HepG2 (cell line): ENCODE measurements around the gene UBE2O.

Experiments
- ATF3 ChIP-seq: sonication (generic); formaldehyde crosslinking; IDR thresholded peaks from 2 replicates; pipeline ENCODE4 v1.4.0; 2020; ENCODE audit warnings: missing genetic modification reagents
- CTCF ChIP-seq: sonication (generic); formaldehyde crosslinking; IDR thresholded peaks from 2 replicates; pipeline ENCODE4 v1.5.0; 2020; ENCODE audit warnings: mild to moderate bottlenecking, missing genetic modification reagents, moderate library complexity
- ELF1 ChIP-seq: sonication (generic); formaldehyde crosslinking; IDR thresholded peaks from 2 replicates; pipeline ENCODE4 v1.4.0; 2020; ENCODE audit warnings: missing genetic modification reagents
- MAZ ChIP-seq, 2 experiments: sonication (generic) in 1 of 2; formaldehyde crosslinking in 1 of 2; IDR thresholded peaks; 2 replicates each; pipeline versions ENCODE4 v1.5.0 to v1.6.1; 2012 to 2020; ENCODE audit warnings: low read depth in 2 of 2, mild to moderate bottlenecking in 2 of 2, borderline replicate concordance in 1 of 2, improper control_type of control experiment in 1 of 2, low read length in 1 of 2, missing genetic modification reagents in 1 of 2, moderate library complexity in 1 of 2
- MLX ChIP-seq: IDR thresholded peaks from 2 replicates; pipeline ENCODE4 v1.6.1; 2016
- PRDM4 ChIP-seq: sonication (generic); formaldehyde crosslinking; IDR thresholded peaks from 2 replicates; pipeline ENCODE4 v1.9.0; 2021; ENCODE audit warnings: missing genetic modification reagents, borderline replicate concordance
- SMARCE1 ChIP-seq: fragments of 450-650 bp; IDR thresholded peaks from 2 replicates; pipeline ENCODE4 v1.6.1; 2017; ENCODE audit warnings: borderline replicate concordance
- STAG1 ChIP-seq: sonication (generic); formaldehyde crosslinking; IDR thresholded peaks from 2 replicates; pipeline ENCODE4 v1.4.0; 2020; ENCODE audit warnings: missing genetic modification reagents
- ZC3H13 ChIP-seq: sonication (generic); formaldehyde crosslinking; IDR thresholded peaks from 2 replicates; pipeline ENCODE4 v1.8.1; 2023; ENCODE audit warnings: mild to moderate bottlenecking, missing genetic modification reagents, moderate library complexity
- ZNF510 ChIP-seq: sonication (generic); formaldehyde crosslinking; IDR thresholded peaks from 2 replicates; pipeline ENCODE4 v1.4.0; 2020; ENCODE audit warnings: low read depth, mild to moderate bottlenecking, missing genetic modification reagents

GRCh38 chr17:76471498-76472257 lies 18.7 kb upstream of the UBE2O start:
- TF ChIP-seq MAZ (IDR thresholded peaks at IDR 0.05; ENCODE audit: borderline replicate concordance, low read depth, low read length) (no peak), MAZ (CRISPR knock-in tag; IDR thresholded peaks at IDR 0.05; ENCODE audit: low read depth) (no peak), PRDM4 (CRISPR knock-in tag) (no peak), ZNF510 (no peak), ZC3H13 (no peak), CTCF (CRISPR knock-in tag) (no peak), STAG1 (no peak), MLX (no peak), SMARCE1 (no peak), ATF3 (CRISPR knock-in tag) (no peak), ELF1 (no peak)
